Upper lobe of left lung (tissue), 4 donors: ENCODE measurements around the gene UACA.

ENCODE experiments used
- CTCF ChIP-seq, 6 experiments: fragments of 450-650 bp in 4 of 6; fragments of 200-600 bp in 2 of 6; sonication (generic) in 2 of 6; IDR thresholded peaks; one replicate each; pipeline ENCODE4 v1.5.1; 2016 to 2019; ENCODE audit warnings: antibody characterized with exemption in 6 of 6
- EP300 ChIP-seq, 4 donors: sonication (generic); formaldehyde crosslinking; IDR thresholded peaks; one replicate each; pipeline ENCODE4 v1.5.1; 2017; ENCODE audit warnings: antibody characterized with exemption in 4 of 4, control low read depth in 2 of 4
- POLR2A ChIP-seq, 4 donors: fragments of 450-650 bp; IDR thresholded peaks; one replicate each; pipeline ENCODE4 v1.5.1; 2016 to 2017; ENCODE audit warnings: antibody characterized with exemption in 4 of 4, mild to moderate bottlenecking in 2 of 4
- POLR2AphosphoS5 ChIP-seq, 2 donors: sonication (generic); formaldehyde crosslinking; IDR thresholded peaks; one replicate each; pipeline ENCODE4 v1.5.1; 2017; ENCODE audit warnings: antibody characterized with exemption in 2 of 2

GRCh38 chr15:70613271-70613670 lies 150.1 kb downstream of the UACA start:
- TF ChIP-seq POLR2A (IDR thresholded peaks at IDR 0.05) (no peak), CTCF (IDR thresholded peaks at IDR 0.05) (no peak), EP300 (IDR thresholded peaks at IDR 0.05) (no peak), POLR2AphosphoS5 (IDR thresholded peaks at IDR 0.05) (no peak)
